Breast epithelium (tissue), 4 donors: ENCODE data around the gene IRF2. TPM values are rescaled to one million over a fixed set of nuclear protein-coding genes. Genes with fewer than 3 reads are reported as not detected.

Experiments
- DNase-seq, 2 donors: peaks; one replicate each; pipeline ENCODE4 v3.0.0-alpha.2; 2019; ENCODE audit warnings: low spot score in 2 of 2
- H3K27ac ChIP-seq, 2 donors: fragments of 200-600 bp; sonication (generic) in 1 of 2; one replicate each; pipeline ENCODE4 v1.5.1; 2016 to 2019; ENCODE audit warnings: mild to moderate bottlenecking in 1 of 2
- H3K27me3 ChIP-seq, 2 donors: fragments of 200-600 bp; sonication (generic) in 1 of 2; one replicate each; pipeline versions ENCODE4 v1.5.1 to v1.6.0; 2017 to 2019; ENCODE audit warnings: control low read depth in 1 of 2, mild to moderate bottlenecking in 1 of 2
- H3K36me3 ChIP-seq: fragments of 200-600 bp; one replicate; pipeline ENCODE4 v1.5.1; 2019
- H3K4me1 ChIP-seq, 2 donors: fragments of 200-600 bp; sonication (generic); one replicate each; pipeline ENCODE4 v1.5.1; 2016 to 2019; ENCODE audit warnings: control low read depth in 1 of 2
- H3K4me3 ChIP-seq, 3 donors: fragments of 200-600 bp; sonication (generic); 1 replicate in 2 of 3; 2 replicates in 1 of 3; pipeline ENCODE4 v1.5.1; 2016 to 2019; ENCODE audit warnings: mild to moderate bottlenecking in 3 of 3, moderate library complexity in 2 of 3
- H3K9me3 ChIP-seq, 2 donors: fragments of 200-600 bp; sonication (generic) in 1 of 2; one replicate each; pipeline ENCODE4 v1.5.1; 2016 to 2019; ENCODE audit warnings: control low read depth in 1 of 2
- CTCF ChIP-seq, 3 donors: fragments of 450-650 bp; IDR thresholded peaks; one replicate each; pipeline ENCODE4 v1.5.1; 2016 to 2017; ENCODE audit warnings: antibody characterized with exemption in 3 of 3, mild to moderate bottlenecking in 3 of 3, moderate library complexity in 3 of 3
- POLR2A ChIP-seq: fragments of 450-650 bp; IDR thresholded peaks from one replicate; pipeline ENCODE4 v1.6.1; 2016; ENCODE audit warnings: antibody characterized with exemption, mild to moderate bottlenecking, moderate library complexity
- POLR2AphosphoS5 ChIP-seq, 3 donors: sonication (generic); formaldehyde crosslinking; IDR thresholded peaks; one replicate each; pipeline ENCODE4 v1.6.1; 2017; ENCODE audit warnings: antibody characterized with exemption in 3 of 3
- intact Hi-C: fragments of 100-400 bp; cut with DNase I; formaldehyde crosslinking; loops from one replicate; pipeline ENCODE4 v1.15.1; 2023; ENCODE audit warnings: low total_unique reads
- total RNA-seq, 3 donors: library from RNA; depleted of rRNA; stranded (reverse); fragments of >200 nt; gene quantifications; one replicate each; pipeline ENCODE4 v1.1.0, GENCODE V29; 2016

Gene IRF2
- total RNA-seq, 3 donors from 2014 or later: 27.4 to 57.8 (median 36.4) TPM

- DNase-seq: no peak
- Histone ChIP-seq H3K9me3 (no peaks in the 10 kb centered on the region), H3K27ac (no peak overlapping the region), H3K27me3 (no peaks in the 10 kb centered on the region), H3K4me1 (no peaks in the 10 kb centered on the region), H3K4me3 (no peak overlapping the region), H3K36me3 (no peaks in the 10 kb centered on the region)
- intact Hi-C loops: no loop called here
- TF ChIP-seq POLR2AphosphoS5 (IDR thresholded peaks at IDR 0.05): no peak
- TF ChIP-seq POLR2A: no peak
- no peak for TF ChIP-seq CTCF (IDR thresholded peaks at IDR 0.05)
Measured at GRCh38 chr4:184434021-184434420, 40.3 kb downstream of the IRF2 start.

- no peaks in the 10 kb centered on the region for H3K27me3 ChIP-seq
- H3K4me1 ChIP-seq: no peaks in the 10 kb centered on the region
- no peaks in the 10 kb centered on the region for H3K36me3 ChIP-seq
- no peaks in the 10 kb centered on the region for H3K9me3 ChIP-seq
- intact Hi-C loops: no loop called here
- no peak for DNase-seq
- no peak for TF ChIP-seq CTCF (IDR thresholded peaks at IDR 0.05)
- TF ChIP-seq POLR2AphosphoS5 (IDR thresholded peaks at IDR 0.05): peak in 1 of 3 donors; percentile 11
- TF ChIP-seq POLR2A: no peak
- no peak overlapping the region for H3K4me3 ChIP-seq
- no peak overlapping the region for H3K27ac ChIP-seq
Measured at GRCh38 chr4:184433258-184433892, 41.0 kb downstream of the IRF2 start.

- Histone ChIP-seq H3K36me3 (no peaks in the 10 kb centered on the region), H3K27ac (no peak overlapping the region), H3K9me3 (no peaks in the 10 kb centered on the region), H3K4me3 (no peak overlapping the region), H3K27me3 (no peaks in the 10 kb centered on the region), H3K4me1 (no peaks in the 10 kb centered on the region)
- no peak for TF ChIP-seq CTCF (IDR thresholded peaks at IDR 0.05)
- TF ChIP-seq POLR2AphosphoS5 (IDR thresholded peaks at IDR 0.05): no peak
- TF ChIP-seq POLR2A: no peak
- intact Hi-C loops: no loop called here
- DNase-seq: no peak
Measured at GRCh38 chr4:184432127-184432922, 42.0 kb downstream of the IRF2 start.

- peaks cover 0 to 1% of the 10 kb centered on the region in 2 donors for H3K4me1 ChIP-seq
- DNase-seq: no peak
- no peak overlapping the region for H3K27ac ChIP-seq
- no peaks in the 10 kb centered on the region for H3K27me3 ChIP-seq
- TF ChIP-seq POLR2AphosphoS5 (IDR thresholded peaks at IDR 0.05): no peak
- no peak for TF ChIP-seq POLR2A
- no peak for TF ChIP-seq CTCF (IDR thresholded peaks at IDR 0.05)
- no peaks in the 10 kb centered on the region for H3K36me3 ChIP-seq
- H3K9me3 ChIP-seq: no peaks in the 10 kb centered on the region
- intact Hi-C loops: no loop called here
- no peak overlapping the region for H3K4me3 ChIP-seq
Measured at GRCh38 chr4:184430163-184430562, 44.2 kb downstream of the IRF2 start.

GRCh38 chr4:184428787-184429186 is 45.6 kb downstream of the IRF2 start:
- peak overlapping the region in 1 of 2 donors; percentile 22 for H3K27ac ChIP-seq
- intact Hi-C loops: loop anchor here (2.0 kb wide), 1 partner anchor 20 kb away; no protein-coding TSS in a partner anchor

More at GRCh38 chr4:184428787-184429186, 45.6 kb downstream of the IRF2 start:
- Histone ChIP-seq H3K4me3 (no peak overlapping the region), H3K27me3 (no peaks in the 10 kb centered on the region), H3K36me3 (no peaks in the 10 kb centered on the region), H3K4me1 (peaks cover 0 to 2% of the 10 kb centered on the region in 2 donors), H3K9me3 (no peaks in the 10 kb centered on the region)
- TF ChIP-seq POLR2AphosphoS5 (IDR thresholded peaks at IDR 0.05): no peak
- no peak for TF ChIP-seq POLR2A
- TF ChIP-seq CTCF (IDR thresholded peaks at IDR 0.05): no peak
- no peak for DNase-seq
